ENCODE results near the gene LARGE2.

LARGE2 gene

DNA sequence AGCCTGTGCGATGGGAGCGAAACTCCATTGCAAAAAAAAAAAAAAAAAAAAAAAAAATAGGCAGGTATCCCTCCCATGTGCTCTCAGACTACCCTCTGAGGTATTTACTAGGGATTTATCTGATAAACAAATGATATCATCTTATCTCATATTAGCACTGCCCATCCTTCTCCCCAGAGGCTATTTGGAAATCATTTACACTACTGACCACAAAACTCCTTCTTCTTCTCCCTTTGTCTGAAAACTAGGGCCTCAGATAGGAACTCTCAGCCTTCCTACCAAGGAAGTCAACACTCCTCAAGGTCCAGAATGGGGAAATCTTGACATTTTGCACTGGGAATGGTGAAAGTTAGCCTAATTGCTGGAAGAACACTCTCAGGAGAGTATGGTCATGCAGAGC lies 46.4 kb downstream of the LARGE2 start:
- DNase-seq: no peak

DNA sequence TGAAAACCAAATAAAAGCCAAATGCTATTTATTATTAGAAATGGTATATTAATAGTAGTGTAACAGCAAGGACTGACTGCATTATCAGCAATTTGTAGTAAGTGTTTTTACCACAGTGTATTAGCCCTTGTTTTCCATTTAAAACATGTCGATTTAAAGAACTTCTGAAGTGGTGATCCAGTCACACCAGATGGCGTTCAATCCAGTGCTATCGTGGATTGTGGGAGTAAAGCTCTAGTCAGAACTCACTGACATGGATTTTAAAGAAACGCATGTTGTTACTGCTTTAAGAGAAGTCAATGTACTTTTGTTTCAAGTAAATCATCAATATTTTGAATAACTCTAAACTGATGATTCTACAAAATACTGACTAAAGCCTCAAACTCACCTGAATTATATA lies 51.1 kb downstream of the LARGE2 start:
- DNase-seq: no peak

DNA sequence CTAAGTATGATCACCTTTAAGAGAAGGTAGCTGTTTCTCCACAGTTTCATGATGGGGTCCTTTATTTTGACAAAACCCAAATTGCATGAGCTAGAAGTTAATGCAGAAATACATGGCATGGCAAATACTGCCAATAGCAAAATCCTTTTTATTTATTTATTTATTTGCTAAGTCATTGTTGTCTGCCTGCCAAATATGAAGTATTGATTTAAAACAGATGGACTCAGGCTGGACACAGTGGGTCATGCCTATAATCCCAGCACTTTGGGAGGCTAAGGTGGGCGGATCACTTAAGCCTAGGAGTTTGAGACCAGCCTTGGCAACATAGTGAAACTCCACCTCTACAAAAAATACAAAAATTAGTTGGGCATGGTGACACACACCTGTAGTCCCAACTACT lies 52.4 kb downstream of the LARGE2 start:
- no peak for DNase-seq
